Brain pericyte (primary cell): ENCODE results near the gene FIGN.

Experiments used
- DNase-seq: peaks from one replicate; pipeline ENCODE4 v3.0.0-alpha.2; 2012; ENCODE audit warnings: low read depth, low spot score

The FIGN gene

GRCh38 chr2:163613266-163613731 is 122.5 kb downstream of the FIGN start:
- no peak for DNase-seq

DNA sequence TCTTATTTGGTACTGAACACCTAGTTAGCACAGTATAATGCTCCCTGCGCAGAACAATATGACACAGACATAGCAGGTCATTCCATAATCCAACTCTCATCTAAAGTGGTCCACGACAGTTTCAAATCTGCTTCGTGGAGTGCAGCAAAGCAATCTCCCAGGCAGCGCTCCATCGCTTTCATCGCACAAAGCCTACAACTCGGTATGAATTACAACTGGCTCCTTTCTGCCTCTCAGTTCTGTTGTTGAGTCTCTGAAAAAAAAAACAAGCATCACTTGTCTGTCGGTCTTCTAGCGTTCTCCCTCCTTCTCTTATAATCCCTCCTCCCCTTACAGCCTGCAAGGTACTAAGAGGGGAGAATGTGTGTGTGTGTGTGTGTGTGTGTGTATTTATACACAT is 123.5 kb downstream of the FIGN start:
- DNase-seq, result no peak

GRCh38 chr2:163611557-163611906 is 124.3 kb downstream of the FIGN start:
- DNase-seq, result no peak

DNA sequence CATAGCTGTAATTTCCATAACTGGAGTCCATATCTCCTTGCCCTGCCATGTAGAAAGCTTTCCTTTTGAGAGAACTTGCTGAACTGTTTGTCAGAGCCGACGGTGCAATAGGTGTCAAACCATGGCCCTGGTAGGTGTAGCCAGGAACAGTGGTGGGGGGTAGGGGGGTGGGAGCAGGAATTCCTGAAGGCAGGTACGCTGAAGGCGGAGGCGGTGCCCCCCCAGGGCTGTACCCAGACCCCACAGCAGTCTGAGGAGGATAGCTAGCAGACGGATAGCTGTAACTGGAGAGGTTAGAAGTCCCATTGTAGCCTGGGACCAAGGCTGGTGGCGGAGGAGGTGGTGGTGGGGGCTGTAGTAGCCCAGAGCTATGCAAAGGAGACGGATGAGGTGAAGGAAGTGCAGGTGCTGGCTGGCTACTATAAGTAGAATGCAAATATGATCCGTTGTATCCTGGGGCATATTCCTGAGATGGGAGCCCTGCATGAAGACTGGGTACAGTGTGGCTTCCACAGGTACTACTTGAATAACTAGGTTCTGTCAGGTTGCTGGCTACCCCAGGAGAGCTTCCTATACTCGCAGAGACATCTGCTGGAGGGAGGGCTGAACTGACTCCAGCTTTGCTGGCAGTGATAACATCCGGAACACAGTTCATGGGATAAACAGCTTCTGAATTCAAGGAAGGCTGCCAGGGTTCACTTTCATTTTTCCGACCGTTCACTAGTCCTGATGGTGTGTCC is 124.8 kb downstream of the FIGN start:
- no peak for DNase-seq

GRCh38 chr2:163607630-163608029 is 128.2 kb downstream of the FIGN start:
- no peak for DNase-seq

GRCh38 chr2:163606878-163607277 is 128.9 kb downstream of the FIGN start:
- DNase-seq, result no peak

- DNase-seq, result no peak
Observed at GRCh38 chr2:163605779-163606178, 130.0 kb downstream of the FIGN start.

GRCh38 chr2:163604941-163605555 is 130.8 kb downstream of the FIGN start:
- DNase-seq, result no peak

DNA sequence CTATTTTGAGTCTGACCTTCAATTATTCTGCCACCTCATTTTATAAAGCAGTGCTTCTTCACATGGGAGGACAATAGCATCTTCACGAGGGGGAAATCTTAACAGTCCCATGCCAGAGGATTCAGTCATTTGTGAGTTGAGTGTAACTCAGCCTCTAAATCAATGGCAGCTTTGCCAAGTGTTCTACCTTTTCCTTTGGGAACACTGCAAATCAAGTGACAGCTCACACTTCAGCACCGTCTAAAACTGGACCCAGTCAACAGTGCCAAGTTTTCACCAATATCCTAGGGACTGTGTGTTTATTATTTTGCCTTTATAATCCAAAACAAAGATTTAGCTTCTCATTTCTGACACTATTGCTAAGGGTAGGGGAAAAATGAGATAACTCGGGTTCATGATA is 133.6 kb downstream of the FIGN start:
- DNase-seq, result no peak

DNA sequence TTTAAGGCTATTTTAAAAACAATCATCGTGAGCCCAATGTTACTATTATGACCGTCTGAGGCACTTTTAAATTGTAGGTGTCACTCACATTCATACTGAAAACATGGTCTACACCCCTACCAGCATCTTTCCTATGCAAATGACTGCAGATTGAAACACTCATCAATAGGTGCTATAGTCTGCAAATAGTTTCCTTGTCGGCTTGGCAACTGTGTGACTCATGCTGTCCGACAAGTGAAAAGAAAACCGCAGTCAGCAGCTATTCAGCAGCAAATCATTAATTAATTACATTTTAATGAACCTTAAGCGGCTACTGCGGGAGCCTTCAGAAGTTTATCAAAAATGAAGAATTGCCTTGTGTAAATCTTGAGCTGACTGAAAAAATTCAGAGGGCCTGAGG is 134.4 kb downstream of the FIGN start:
- no peak for DNase-seq

GRCh38 chr2:163600801-163601200 is 135.0 kb downstream of the FIGN start:
- DNase-seq, result no peak

DNA sequence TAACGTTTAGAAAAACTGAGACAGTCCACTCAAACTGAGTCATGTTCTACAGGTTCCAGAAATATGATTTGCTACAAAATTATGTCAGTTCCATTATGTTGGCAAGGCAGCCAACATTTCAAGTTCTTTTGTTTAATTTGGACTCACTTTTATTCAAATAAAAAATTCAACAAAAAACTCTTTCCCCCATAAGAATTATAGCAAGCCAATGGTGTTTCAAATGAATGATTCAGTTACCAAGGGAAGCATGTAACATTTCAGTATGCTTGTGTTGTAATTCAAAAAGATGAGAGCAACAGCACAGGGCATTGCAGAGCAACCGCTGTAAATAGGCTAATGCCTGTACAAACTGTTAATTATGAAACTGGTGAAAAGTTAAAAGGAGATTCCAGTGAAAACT is 140.8 kb downstream of the FIGN start:
- no peak for DNase-seq

DNA sequence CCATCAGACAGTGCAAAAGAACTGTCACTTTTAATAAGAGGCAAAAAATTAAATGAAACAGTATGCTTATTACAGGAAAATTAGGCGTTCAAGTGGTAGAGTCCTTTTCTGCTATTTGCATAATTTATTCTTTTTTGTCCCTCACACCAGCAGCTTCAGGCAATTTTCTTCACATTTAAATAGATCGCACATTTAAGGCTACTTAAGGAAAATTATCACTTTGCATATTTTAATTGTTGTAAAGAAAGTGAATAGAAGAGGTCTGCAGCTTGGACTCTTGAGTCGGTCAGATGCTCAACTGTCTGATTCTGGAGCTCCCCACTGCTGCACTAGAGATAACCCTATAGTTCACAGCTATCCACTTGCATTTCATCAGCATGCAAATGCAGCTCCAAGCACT is 141.3 kb downstream of the FIGN start:
- no peak for DNase-seq

- DNase-seq, result no peak
Observed at GRCh38 chr2:163593982-163594381, 141.8 kb downstream of the FIGN start.

- DNase-seq, result no peak
Observed at GRCh38 chr2:163592954-163593622, 142.7 kb downstream of the FIGN start.

- no peak for DNase-seq
Observed at GRCh38 chr2:163591461-163591860, 144.3 kb downstream of the FIGN start.

- DNase-seq, result no peak
Observed at GRCh38 chr2:163580757-163581156, 155.1 kb downstream of the FIGN start.

DNA sequence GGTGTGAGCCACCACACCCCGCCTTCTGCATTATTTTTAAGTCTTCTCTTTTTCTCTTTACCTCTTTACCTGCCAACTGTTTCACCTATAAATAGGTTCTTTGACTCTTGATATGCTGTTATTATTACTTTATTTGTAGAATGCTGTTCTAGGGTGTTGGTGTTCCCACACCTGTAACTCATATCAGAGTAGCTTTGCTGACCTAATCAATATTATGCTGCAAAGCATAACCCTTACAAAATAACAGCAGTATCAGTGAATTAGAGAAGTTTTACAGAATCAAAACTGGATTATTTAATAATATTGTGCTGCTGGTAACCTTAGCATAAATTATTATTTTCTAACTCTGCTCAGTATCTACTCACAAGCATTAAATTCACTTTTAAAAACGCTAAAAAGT is 161.5 kb downstream of the FIGN start:
- DNase-seq, result no peak

GRCh38 chr2:163573652-163574051 is 162.2 kb downstream of the FIGN start:
- DNase-seq, result no peak

DNA sequence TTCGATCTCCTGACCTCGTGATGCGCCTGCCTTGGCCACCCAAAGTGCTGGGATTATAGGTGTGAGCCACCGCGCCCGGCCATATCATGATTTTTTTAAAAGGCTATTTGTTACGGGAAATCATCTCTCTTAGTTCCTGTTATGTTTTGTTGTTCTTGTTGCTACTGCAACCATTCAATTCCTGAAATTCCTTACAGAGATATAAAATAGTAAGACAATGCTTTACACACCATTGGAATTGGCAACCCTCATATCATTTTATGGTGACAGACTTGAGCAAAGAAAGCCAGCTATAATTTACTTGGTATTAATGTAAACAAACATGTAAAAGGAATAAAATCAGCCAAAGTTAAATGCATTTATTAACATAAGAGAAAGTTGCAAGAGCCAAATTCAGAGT is 163.0 kb downstream of the FIGN start:
- no peak for DNase-seq

DNA sequence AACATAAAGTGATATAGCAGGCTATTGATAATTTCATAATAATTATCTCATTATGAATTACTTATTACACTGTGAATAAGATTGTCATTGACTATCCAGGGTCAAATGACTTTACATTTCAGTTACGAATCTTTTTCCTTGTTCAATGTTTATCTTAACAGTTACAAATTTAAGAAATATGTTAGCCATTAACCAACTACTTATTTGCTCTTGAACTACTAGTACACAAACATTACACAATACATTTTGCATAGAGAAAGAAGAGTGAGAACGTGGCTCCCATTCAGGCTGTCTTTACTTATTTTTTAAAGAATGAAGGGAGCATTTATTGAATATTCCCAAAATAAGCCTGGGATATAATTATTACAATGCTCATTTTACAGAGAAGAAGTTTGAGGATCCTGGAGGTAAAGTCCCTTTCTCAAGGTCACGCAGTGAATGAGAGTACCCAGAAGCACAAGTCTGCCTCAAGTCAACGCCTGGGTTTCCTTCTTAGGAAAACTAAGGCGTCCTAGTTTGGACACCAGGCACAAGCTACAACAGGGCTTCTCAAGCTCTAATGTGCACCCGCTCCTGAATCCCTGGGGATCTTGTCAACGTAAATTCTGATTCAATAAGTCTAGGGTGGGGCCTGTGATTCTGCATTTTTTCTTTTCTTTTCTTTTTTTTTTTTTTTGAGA is 164.2 kb downstream of the FIGN start:
- DNase-seq, result no peak

DNA sequence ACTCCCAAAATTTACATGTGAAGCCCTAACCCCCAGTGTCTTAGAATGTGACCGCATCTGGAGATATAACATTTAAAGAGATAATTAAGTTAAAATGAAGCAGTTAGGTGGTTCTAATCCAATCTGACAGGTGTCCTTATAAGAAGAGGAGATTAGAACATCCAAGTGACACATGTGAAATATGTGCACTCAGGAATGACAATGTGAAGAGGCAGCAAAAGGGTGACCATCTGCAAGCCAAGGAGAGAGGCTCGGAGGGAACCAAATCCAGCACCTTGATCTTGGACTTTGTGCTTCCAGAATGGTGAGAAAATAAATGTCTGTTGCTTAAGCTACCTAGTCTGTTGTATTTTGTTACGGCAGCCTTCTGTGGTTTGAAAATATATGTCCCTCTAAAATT is 165.4 kb downstream of the FIGN start:
- no peak for DNase-seq
